ENCODE measurements around the gene CLIC6. TPM values are rescaled to one million over a fixed set of nuclear protein-coding genes. Genes with fewer than 3 reads are reported as not detected.

CLIC6 gene
- total and polyA plus RNA-seq, 9 of the 15 experiments (the other 6 are each of a cell fraction or from before 2014, with no cell fraction given), result not detected

GRCh38 chr21:34639882-34640788, 28.7 kb upstream of the CLIC6 start (continued):
- TF ChIP-seq MGA (IDR thresholded peaks at IDR 0.05), result peak; percentile 94
- TF ChIP-seq HNRNPH1 (optimal IDR thresholded peaks at IDR 0.05; ENCODE audit: low read depth, low read length), result no peak
- TF ChIP-seq TEAD2 (tag; IDR thresholded peaks at IDR 0.05), result peak; percentile 69; the same call in 1 of the 2 replicates
- no peak for TF ChIP-seq EWSR1 (IDR thresholded peaks at IDR 0.05; ENCODE audit: borderline replicate concordance, low read depth, partially characterized antibody)
- TF ChIP-seq CXXC5 (CRISPR knock-in tag; IDR thresholded peaks at IDR 0.05), result peak; percentile 61
- no peak for TF ChIP-seq ZNF212 (CRISPR knock-in tag; IDR thresholded peaks at IDR 0.05)
- TF ChIP-seq GATA2 (CRISPR knock-in tag; IDR thresholded peaks at IDR 0.05), result peak; percentile 74
- 0 out of 2 replicates have a peak, but pooled peaks have one; percentile 35 for TF ChIP-seq ETV1 (tag; conservative IDR thresholded peaks at IDR 0.05; ENCODE audit: low read depth)
- TF ChIP-seq FOSL1 (tag; conservative IDR thresholded peaks at IDR 0.05), result peak; percentile 55; the same call in 1 of the 2 replicates
- TF ChIP-seq ARID1B (IDR thresholded peaks at IDR 0.05), result peak; percentile 35; the same call in 1 of the 2 replicates
- 0 out of 2 replicates have a peak, but pooled peaks have one; percentile 21 for TF ChIP-seq VEZF1 (CRISPR knock-in tag; IDR thresholded peaks at IDR 0.05)
- peak; percentile 74 for TF ChIP-seq MAFK (IDR thresholded peaks at IDR 0.05; ENCODE audit: low read length)
- no peak for TF ChIP-seq HMBOX1 (IDR thresholded peaks at IDR 0.05)
